ENCODE data around the gene ZBTB2.

The ZBTB2 gene

DNA sequence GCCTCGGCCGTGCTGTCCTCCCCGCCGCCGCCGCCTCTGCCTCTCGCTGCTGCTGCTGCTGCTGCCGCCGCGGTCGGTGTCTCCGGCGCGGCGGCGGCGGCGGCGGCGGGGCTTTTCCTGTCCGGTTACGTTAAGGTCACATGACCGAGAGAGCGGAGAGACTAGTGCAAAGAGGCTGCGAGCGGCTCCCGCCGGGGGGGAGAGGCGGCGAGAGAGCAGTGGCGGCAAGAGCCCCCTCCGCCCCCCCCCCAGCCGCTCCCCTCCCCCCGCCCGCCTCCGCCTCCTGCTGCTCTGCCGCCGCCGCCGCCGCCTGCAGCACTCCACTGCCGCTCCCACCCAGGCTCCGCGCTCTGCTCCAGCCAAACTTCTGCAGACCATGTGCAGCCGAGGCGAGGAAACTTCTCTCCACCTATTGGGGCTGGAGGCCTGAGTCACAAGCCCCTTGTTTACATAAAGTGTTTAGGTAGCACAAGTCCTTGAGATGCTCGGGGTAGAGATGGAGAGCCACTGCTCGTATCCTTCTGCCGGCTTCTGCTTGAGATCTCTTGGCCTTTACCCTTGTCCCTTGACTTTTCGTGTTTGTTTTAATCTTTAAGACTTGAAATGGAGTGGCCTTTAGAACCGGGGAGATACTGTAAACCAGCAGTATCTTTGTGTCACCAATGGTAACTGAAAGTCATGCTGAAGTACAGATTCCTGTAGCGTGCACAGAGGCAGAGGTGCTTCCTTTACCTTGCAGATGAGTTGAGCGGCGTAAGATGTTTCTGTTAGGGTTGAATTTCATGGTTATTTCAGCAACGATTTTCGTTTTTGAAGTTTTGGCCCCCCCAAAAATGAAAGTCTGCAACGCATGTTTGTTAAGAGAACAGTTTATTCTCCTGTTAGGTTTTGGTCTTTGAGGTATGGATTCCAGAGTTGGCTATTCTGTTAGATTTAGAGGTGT lies at the start of gene ZBTB2:
ZBTB2 (minus strand) TSS at position 89 of the 943 bp plus-strand sequence. CDS start 17,922 bp downstream, outside the sequence.
- peak; percentile 85 for DNase-seq (ENCODE audit: low read depth, low spot score)

- peak; percentile 41 for DNase-seq (ENCODE audit: low read depth, low spot score)
Measured at GRCh38 chr6:151440930-151441329, 49.6 kb upstream of the ZBTB2 start.

DNA sequence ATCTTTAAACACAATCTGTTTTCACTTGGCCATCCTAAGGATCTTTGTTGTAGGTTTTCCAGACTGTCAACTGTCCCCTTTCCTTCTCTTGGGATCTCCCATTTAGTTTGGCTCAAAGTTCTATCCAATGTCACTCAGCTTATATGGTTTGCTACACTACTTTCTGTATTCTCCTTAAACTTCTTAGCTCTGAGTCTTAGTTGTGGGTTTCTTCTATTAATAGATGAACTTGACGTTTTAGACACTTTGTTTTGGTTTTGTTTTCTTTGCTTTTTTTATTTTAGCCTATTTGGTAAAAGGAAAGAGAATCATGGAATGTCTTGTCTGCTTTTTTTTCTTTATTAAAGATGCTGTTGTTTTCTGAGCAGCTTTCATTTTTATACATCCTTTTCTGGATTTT lies 49.1 kb upstream of the ZBTB2 start:
- no peak for DNase-seq (ENCODE audit: low read depth, low spot score)

- peak; percentile 36 for DNase-seq (ENCODE audit: low read depth, low spot score)
Measured at GRCh38 chr6:151437401-151437800, 46.0 kb upstream of the ZBTB2 start.

GRCh38 chr6:151436802-151437201 lies 45.4 kb upstream of the ZBTB2 start:
- peak; percentile 64 for DNase-seq (ENCODE audit: low read depth, low spot score)

- no peak for DNase-seq (ENCODE audit: low read depth, low spot score)
Measured at GRCh38 chr6:151436300-151436699, 44.9 kb upstream of the ZBTB2 start.

DNA sequence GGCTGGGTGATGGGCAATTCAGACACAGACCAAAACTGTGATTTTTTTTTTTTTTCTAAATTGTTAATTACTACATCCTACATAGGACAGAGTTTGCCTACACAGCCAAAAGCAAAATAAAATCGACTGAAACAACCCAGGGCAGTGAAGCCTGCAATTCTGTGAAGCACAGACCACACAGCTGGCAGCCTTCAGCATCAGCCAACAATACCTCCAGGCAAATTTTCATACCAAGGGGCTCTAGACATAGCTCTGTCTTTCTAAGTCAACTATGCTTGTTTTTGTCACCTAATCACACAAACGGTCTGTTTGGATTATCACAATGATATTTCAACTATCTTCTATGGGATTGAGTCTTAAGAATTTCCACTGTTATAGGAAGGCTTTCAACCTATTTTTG lies 43.0 kb upstream of the ZBTB2 start:
- peak; percentile 42 for DNase-seq (ENCODE audit: low read depth, low spot score)

DNA sequence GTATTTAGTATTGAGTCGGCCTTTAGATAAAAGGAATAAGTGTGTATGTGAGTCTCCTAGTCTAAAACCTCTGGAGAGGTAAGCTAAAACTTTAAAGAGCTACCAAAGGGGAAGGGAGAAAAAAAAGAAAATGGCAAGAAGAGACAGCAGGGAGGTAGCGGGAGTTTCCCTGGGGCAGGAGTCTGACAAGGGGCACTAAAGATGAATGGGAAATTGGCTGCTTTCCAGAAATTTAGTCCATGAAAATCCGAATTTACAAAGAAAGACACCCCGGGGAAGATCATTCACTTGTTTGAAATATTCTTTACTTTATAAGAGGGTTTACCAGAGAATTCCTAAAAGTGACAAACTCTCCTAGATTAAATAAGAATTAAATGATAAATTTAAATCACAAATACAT lies 41.3 kb upstream of the ZBTB2 start:
- DNase-seq (ENCODE audit: low read depth, low spot score): no peak

DNA sequence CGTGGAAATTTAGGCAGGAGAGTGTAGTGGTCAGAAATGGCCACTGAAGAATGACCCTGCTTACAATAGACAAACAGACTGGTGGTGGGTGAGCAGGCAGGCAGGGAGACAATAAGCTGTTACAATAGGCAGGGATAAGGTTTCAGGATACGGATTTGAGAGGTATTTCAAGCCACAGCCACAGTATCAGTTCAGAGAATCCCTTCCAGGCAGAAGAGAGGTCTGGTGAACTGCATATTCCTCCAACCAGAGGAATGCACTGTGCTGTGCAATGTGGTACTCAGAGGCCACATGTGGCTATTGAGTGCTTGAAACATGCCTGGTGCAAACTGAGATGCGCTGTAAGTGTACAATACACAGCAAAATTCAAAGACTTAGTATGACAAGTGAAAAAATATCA lies 40.0 kb upstream of the ZBTB2 start:
- DNase-seq (ENCODE audit: low read depth, low spot score): peak; percentile 27

GRCh38 chr6:151430886-151431285 lies 39.5 kb upstream of the ZBTB2 start:
- no peak for DNase-seq (ENCODE audit: low read depth, low spot score)

GRCh38 chr6:151428093-151428735 lies 36.9 kb upstream of the ZBTB2 start:
- no peak for DNase-seq (ENCODE audit: low read depth, low spot score)

- DNase-seq (ENCODE audit: low read depth, low spot score): no peak
Measured at GRCh38 chr6:151425561-151425960, 34.2 kb upstream of the ZBTB2 start.

GRCh38 chr6:151422981-151423380 lies 31.6 kb upstream of the ZBTB2 start:
- DNase-seq (ENCODE audit: low read depth, low spot score): peak; percentile 26

GRCh38 chr6:151417477-151417876 lies 26.1 kb upstream of the ZBTB2 start:
- DNase-seq (ENCODE audit: low read depth, low spot score): no peak

- no peak for DNase-seq (ENCODE audit: low read depth, low spot score)
Measured at GRCh38 chr6:151414641-151415260, 23.4 kb upstream of the ZBTB2 start.

GRCh38 chr6:151413372-151414145 lies 22.2 kb upstream of the ZBTB2 start:
- DNase-seq (ENCODE audit: low read depth, low spot score): no peak

DNA sequence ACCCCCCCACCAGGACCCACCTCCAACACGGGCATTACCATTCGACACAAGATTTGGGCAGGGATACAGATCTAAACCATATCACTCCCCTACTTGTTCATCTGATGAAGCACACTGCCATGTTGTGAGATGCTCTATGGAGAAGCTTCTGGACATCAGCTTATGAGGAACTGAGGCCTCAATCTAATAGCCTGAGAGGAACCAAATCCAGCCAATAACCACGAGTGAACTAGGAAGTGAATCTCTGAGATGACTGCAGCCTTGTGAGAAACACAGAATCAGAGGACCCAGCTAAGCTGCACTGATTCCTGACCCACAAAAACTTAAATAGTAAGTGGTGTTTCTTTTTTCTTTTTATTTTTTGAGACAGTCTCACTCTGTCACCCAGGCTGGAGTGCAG lies 21.6 kb upstream of the ZBTB2 start:
- no peak for DNase-seq (ENCODE audit: low read depth, low spot score)

DNA sequence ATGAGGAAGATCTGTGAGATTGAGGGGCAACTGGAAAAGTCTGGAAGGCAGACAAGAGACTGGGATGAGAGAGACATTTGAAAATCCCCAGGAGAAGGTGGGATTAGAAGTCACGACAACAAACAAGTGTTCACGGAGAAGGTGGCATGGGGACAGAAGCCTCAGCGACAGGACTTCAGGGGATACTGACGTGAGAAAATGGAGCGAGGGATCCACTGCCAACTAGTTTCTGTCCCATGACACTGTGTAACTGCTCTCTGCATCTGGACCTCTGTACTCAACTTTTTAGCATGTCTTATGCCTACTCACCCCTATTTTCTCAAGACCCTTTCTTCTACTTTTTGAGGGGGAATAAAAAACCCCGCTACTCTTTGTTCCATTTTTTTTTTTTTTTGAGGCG lies 18.3 kb upstream of the ZBTB2 start:
- no peak for DNase-seq (ENCODE audit: low read depth, low spot score)

DNA sequence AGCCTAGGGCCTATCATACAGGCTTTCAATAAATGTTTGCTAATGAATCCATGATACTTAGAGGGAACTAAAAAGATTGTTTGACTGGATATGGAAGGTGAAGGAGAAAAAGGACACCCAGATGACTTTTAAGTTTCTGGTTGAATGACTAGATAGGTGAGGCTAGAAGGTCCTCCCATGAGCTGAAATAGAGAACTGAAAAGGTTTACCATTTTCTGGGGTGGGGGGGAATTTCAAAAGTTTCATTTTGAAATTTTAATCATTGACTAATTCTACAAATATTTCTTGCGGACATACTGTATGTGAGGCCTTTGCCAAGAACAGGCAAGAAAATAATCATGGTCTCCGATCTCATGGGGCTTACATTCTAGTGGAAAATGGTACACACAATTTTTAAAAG lies 17.9 kb upstream of the ZBTB2 start:
- DNase-seq (ENCODE audit: low read depth, low spot score): no peak

DNA sequence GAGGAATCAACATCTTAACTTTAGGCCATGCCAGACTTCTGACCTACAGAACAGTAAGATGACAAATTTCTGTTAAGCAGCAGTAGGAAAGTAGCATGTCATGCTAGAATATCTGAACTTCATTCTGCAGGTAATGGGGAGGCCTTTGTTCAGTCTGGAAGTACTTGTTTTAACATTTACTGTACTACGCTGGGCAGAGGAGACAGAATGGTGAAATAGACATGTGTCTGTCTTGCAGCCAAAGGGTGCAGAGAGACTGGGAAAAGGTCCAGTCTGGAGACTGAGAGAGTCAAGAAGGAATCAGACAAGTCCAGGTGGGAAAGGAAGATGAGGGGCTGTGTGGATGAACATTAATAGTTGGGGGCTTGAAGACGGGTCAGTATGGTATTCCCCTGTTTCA lies 17.5 kb upstream of the ZBTB2 start:
- DNase-seq (ENCODE audit: low read depth, low spot score): no peak

- no peak for DNase-seq (ENCODE audit: low read depth, low spot score)
Measured at GRCh38 chr6:151403919-151404308, 12.6 kb upstream of the ZBTB2 start.

DNA sequence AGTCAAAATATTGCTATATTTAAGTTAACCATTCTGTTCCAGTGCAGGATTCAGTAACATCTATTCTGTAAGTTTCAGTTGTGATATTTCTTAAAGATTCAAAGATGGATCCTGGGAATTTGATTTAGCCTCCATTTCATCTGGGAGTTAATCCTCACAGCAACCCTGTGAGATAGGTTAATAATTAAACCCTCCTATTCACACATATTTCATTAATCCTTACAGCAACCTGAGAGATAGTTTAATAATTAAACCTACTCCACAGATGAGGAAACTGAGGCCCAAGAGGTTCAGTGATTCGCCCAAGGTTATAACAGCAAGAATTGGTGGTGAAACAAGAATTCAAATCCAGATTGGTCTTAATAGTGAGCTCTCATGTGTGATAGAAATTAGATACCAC lies 10.9 kb upstream of the ZBTB2 start:
- DNase-seq (ENCODE audit: low read depth, low spot score): no peak

All from astrocyte of the hippocampus (primary cell).